NCI-H2227 treated with DMSO at 0.1 percent for 48 hours (cell line): ENCODE data around the gene PTER.
A peak's percentile ranks its signal among the peaks of the same experiment; 100 is the strongest.

Experiments used
- DNase-seq: peaks from one replicate; lab custom pipeline; 2025; lab: John Stamatoyannopoulos, UW

Gene PTER

GRCh38 chr10:16544099-16544498 lies 107.3 kb downstream of the PTER start:
- DNase-seq, result no peak

GRCh38 chr10:16544591-16544990 lies 107.8 kb downstream of the PTER start:
- DNase-seq, result no peak

DNA sequence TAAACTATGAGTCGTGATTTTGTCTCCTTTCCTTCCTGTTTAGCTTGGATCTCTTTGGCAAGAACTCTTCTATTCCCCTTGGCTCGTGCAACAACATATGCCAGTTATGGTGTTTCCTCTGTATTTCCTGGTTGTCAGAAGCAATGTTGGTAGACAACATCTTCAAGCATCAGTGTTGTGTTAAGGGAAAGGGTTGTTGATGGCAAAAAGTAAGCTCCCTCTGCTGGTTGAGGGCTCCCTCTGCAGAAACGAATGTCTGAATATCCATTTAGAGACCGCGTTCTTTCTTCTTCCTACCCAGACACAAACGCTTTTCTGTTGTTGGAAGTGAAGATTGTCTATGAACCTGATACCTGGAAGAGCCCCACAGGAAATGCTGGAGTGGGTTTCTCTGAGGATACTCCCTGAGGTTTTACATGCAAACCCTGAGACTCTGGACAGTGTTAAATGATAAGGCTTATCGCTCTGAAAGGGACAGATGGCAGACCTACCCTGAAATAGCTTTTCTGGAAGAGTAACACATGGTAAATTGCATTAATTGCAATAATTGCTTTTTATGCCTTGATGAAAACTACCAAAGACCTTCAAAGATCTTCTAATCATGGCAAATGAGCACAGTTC lies 108.4 kb downstream of the PTER start:
- DNase-seq, result peak; percentile 1

GRCh38 chr10:16547973-16548372 lies 111.2 kb downstream of the PTER start:
- DNase-seq, result no peak

DNA sequence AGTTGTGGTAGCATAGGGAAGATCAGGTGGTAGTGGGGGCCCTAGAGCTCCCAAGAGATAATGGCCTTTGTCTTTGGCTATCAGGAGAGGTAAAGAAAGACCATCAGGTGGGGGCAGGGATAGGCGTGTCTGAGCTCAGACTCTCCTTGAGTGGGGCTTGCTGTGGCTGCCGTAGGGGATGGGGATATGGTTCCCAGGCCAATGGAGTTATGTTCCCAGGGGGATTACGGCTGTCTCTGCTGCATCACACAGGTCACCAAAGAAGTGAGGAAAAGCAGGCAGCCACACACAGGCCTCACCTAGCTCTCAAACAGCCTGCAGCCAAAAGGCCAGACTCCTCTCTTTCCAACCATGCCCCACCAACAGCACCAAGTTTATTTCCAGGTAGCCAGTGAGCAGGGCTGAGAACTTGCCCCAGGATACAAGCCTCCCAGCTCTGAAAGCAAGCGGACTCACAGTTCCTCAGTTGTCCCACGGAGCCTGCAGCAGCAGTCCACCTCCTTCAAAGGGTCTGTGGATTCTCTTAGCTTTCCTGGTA lies 122.5 kb downstream of the PTER start:
- no peak for DNase-seq

DNA sequence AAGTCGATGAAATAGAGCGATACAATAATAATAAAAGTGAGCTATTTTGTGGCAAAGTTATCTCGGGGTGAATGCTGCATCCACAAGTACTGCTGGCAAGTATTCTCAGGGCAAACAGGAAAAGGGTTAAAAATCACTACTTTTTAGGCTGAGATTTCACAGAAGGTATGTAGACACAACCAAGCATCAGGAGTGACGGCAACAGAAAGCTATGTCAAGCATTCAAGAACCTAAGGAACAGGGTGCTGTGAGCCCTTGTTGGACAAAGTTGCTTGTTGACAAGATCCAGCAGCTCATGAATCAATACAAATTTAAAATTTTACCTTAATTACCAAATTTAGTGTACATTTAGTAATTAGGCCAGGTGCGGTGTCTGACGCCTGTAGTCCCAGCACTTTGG lies 126.1 kb downstream of the PTER start:
- no peak for DNase-seq
